ENCODE measurements around the gene BRSK2.

- no peak for TF ChIP-seq CTCF (conservative IDR thresholded peaks at IDR 0.05 in 1 of 2, IDR thresholded peaks at IDR 0.05 in 1 of 2; ENCODE audit: low read depth in 1 of 2, low read length in 2 of 2)
- TF ChIP-seq EZH2 (IDR thresholded peaks at IDR 0.05; ENCODE audit: low read length, missing control alignments) = no peak
Observed at GRCh38 chr11:1457856-1458255, 68.1 kb downstream of the BRSK2 start.
